Activated T-cell treated with anti-CD3 and anti-CD28 coated beads, Interleukin-2, amount 50 U/mL, for 48 hours (primary cell): Measurements from ENCODE around the gene CABLES2.
"Not testable (repeated sequence)": the region's sequence is repeated elsewhere in the genome, so short reads cannot be mapped to it uniquely, and the experiment has no call there.

ENCODE experiments used
- DNase-seq, 2 experiments: peaks; one replicate each; pipeline ENCODE4 v3.0.0-alpha.2; 2020

The CABLES2 gene

DNA sequence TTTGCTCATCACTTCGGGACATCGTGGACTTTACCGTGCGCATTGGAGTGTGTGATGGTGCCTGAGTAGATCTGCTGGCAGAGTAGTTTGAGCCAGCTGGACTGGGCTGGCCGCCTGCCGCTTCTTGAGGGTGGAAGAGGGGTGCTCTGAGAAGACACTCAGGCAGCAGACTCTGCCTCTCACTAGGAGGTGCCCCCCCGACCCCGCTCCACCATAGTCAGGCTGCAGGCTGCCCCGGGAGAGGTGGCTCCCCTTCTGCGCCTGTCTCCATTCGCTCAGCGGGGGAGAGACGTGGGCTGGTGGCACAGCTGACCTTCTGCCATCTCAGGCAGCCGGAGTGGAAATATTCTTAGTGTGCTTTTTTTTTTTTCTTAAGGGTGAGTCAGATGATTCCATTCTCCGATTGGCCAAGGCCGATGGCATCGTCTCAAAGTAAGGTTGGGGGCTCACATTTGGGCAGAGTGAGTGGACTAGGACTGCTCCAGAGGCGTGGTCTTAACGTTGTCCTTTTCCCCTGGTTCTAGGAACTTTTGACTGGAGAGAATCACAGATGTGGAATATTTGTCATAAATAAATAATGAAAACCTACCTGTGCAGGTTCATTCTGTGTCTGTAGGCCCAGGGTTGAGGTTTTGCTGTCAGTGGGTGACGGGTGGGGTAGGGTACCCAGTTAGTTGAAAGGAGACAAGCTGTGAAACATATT lies 19.0 kb downstream of the CABLES2 start:
- DNase-seq: peak in 1 of 2 experiments; percentile 36

DNA sequence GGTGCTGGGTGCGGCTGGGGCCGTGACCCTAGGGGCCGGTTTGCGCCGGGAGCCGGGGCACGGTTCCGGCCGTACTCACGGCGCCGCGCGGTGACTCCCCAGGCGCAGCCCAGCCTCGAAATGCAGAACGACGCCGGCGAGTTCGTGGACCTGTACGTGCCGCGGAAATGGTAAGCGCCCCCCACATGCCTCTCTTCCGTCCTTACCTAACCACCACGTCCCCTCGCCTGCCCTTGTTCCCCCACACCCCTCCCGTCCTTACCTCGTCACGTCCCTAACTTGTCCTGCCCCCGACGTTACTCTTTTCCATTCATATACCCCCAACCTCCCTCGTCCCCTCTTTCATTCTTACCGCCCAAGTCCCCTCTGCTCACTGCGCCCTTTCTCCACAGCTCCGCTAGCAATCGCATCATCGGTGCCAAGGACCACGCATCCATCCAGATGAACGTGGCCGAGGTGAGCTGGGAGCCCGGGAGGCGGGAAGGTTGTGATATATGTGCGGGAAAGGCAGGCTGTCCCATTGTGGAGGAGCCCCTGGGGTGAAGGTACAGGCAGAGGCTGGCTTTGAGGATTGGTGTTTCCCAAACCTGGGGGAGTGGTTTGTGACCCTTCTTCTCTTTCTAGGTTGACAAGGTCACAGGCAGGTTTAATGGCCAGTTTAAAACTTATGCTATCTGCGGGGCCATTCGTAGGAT lies 19.7 kb downstream of the CABLES2 start:
- peak in 1 of 2 experiments; percentile 29 for DNase-seq

DNA sequence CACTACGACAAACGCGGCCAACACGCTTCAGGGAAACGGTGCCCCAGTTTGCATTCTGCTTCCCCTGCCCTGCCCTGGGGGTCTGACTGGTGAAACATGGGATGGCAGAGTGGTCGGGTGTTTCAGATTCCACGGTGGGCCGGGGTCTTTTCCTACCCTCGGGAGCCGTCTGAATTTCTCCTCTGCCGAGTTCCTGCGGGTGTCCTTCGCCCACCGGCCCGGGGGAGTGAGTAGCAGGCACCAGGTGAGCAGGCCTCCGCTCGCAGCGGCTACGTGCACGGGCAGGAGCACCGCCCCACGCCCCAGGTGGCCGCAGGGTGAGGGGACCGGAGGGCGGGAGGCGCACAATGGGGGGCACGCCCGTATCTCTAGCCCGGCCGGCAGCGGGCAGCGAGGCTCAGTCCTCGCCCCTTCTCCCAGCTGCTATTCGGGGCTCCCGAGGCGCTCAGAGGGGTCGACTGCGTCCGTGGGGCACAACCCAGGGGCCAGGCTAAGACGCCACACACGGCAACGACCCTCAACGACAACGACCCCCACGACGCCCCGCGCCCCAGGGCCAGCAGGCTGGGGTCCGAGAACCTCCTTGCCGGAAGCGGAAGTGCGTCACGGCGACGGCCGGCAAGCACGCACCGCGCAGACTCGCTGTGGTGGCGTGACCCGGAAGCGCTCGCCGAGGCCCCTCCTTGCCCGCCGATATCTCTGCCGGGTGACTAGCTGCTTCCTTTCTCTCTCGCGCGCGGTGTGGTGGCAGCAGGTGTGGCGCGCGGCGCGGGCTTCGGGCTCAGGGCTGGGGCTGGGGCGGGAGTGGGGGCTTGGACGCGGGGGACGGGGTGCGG lies 20.5 kb downstream of the CABLES2 start, which contains the start of gene RPS21:
Gene RPS21, plus strand, starts transcription at position 721 of the 836 bp plus-strand sequence. CDS start 236 bp downstream, outside the sequence.
- peak; percentile 93 to 95 for DNase-seq

DNA sequence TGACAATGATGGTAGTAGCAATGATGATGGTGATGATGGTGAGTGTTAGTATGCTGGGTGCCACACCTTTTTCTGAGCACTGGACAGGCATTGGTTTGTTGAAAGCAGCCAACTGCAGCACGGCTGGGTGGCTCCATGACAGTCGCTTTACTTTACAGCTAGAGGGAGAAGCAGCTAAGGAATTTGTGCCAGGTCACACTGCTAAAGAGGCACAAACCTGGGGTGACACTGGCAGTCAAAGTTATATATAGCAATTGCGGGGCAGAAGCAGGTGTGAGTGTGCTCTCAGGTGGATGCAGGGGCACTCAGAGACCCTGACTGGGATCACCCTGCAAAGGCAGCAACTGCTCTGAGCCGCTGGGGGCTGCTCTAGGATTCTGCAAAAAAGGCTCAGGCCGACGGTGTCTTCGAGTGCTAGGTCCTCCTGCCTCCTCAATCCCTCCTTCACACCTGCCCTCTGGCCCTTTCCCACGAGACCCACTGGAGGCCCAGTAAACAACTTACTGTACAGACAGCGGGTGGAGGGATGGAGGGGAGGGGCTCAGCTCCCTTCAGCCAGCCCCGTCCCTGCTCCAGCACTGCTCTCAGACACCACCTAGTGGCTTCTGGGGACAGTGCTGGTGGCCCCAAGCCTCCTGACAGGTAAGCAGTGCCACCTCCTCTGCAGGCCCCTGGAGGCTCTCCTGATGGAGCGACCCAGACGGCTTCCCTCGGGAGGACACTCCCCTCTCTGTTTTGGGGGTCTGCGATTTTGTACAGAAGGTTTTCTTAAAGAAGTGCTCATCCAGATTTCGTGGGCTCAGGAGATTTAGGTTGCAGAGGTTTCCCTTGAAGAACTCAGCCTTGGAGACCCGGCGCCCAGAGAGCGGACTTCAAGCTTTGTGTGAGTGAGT lies 24.5 kb downstream of the CABLES2 start:
- peak; percentile 88 to 89 for DNase-seq

DNA sequence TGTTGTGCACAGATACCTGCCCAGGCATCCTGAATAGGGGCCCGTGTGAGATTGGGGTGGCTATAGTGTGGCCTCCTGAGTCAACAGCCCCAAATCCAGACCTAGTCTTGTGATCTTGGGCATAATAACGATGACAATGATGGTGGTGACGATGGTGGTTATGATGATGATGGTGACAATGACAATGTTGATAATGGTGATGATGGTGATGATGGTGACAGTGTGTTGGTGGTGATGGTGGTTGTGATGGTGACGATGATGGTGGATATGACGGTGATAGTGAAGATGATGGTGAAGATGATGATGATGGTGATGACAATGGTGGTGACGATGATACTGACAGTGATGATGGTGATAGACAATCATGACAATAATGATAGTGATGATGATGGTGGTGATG lies 25.2 kb downstream of the CABLES2 start:
- DNase-seq: no peak

DNA sequence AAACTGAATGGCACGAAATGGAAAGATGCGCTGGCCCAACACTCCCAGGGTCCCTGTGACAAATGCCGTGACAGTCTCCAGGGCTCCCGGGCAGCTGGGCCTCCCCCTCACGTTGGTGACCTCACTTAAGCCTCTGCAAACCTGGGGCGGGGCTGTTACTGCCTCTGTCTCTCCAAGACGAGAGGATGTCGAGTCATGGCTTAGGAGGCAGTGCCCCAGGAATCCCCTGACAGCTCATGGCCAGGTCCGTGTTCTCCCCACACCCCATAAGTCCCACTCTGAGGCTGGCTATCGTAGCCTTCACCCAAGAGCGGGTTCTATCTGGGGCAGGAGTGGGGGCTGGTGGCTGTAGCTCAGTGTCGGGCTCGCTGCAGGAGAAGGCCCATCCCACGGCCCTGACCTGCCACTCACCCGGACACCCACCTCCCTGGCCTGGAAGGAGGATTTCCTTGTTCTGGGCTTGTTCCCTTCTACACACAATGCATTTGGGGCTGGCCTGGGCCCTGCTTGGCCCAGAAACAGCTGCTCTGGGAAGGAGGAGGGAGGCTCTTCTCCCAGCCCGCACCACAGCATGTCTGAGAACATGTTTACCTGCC lies 25.8 kb downstream of the CABLES2 start:
- no peak for DNase-seq

DNA sequence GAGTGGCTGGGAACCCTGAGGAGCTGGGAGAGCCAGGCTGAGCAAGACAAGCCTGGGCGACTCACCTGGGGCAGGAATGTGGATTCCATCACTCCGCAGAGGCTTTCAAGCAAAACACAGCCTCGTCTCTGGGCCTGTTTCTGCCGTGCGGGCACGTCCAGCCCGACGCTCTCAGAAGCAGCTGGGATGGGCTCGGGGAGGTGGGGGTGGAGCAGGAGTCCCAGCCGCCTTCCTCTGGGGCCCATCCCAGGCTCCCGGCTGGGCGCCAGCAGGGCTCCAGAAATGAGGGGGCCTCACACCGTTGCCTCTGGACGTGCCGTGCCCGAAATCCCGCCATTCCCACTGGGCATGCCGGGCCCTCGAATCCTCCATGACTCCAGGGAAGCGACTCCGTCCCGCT lies 28.9 kb downstream of the CABLES2 start:
- DNase-seq: no peak

DNA sequence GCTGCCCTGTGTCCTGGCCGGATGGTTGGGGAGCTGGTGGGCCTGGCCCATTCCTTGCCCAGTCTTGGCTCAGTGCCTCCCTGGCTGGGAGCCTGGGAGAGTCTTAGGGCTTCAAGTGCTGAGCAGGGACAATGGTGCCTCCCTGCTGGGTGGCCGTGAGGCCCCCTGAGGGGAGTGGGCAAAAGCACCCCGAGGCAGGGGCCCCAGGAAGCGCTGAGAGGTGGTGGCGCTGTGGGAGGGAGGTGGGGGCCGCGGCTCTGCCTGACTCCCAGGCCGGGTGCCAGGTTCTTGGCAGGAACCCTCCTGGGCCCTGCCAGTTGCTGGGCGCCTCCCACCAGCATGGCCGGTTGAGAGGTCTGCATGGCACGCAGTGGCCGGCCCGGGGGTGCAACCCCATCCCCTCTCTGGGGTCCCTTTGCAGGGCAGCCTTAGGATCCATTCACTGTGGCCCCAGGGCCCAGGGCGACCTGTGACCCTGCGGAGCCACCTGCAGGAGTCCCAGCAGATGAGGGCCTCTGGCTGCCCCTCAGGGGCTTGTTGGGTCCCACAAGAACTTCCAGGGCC lies 29.4 kb downstream of the CABLES2 start:
- DNase-seq: no peak

DNA sequence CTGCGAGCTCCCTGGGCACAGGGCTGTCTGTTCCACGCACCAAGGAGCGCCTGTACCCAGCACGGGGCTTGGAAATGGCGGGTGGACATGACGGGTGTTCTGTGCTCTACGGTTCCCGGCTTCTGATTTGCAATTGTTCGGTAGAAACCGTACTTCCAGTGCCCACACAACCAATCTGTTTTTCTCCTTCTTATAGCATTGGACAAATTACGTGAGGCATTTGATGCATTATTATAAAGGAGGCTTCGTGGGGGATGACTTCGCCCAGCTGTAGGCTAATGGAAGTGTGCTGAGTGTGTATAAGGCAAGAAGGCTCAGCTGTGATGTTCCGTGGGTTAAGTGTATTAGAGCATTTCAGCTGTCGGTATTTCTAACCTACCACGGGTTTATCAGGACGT lies 30.0 kb downstream of the CABLES2 start:
- no peak for DNase-seq

DNA sequence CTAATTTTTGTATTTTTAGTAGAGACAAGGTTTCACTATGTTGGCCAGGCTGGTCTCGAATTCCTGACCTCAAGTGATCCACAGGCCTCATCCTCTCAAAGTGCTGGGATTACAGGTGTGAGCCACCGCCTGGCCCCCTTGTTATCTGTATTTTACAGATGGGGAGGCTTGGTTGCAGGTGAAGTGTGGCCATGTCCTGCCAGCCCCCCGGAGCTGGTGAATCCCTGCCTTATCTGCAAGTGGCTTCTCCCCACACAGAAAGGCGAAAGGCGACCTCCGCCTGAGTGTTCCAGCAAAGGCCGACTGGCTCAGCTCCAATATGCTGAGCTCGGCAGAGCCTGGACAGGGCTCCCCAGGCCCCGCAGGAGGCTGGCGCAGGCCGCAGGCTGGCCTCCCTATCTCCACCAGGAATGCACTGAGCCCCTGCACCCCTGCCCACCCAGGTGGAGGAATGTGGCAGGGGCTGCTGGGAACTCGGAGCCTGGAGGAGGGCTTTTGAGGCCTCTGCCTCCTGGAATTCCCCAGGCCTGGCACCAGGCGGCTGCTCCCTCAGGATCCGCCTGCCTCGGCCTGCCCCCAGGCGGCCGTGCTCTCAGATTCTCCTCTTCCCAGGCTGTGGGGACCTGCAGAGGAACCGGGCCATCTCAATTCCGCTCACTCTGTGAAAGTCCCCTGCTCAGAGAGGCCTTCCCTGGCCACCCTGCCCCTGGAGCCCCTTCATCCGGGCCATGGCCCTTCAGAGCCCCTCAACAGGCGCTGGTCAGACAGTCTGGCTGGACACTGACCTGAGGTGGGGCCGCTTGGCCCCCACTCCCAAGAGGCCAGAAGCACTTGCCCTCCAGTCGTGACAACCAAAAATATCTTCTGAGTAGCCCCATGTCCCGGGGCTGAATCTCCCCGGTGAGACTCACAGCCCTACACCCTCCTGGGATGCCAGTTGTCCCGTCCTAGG lies 30.7 kb downstream of the CABLES2 start:
- no peak for DNase-seq

DNA sequence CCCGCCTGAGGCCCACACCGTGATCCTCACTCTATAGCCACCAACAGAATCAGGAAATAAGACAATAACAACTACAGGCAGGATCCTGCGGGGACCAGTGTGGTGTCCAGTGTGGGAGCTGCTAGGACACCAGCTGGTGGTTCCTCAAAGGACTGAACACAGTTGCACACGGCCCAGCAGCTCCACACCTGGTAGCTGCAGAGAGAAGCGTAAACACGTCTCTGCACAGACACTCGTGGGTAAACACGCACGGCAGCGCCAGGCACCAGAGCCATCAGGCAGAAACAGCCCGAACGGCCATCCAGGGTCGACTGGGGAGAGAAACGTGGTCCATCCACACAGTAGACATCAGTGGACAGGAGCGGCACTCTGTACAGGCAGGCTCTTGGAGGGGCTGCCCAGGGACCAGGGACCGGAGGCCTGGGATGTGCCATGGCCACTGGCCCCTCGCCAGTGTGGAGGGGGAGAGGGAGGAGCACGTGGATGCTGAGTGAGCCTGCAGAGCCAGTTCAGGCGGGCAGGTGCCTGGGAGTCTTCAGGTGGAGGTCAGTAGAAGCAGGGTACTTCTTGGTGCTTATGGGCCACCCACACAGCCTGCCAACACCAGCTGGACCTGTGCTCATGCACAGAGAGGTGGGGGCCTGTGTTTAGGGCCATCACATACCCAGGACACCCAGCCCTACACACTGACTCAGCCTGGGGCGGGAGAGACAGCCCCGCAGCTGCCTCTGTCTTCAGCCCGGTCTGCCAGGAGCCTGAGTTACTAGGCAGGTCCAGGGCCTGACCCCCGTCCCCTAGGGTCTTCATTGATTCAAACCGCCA lies 32.5 kb downstream of the CABLES2 start:
- DNase-seq: no peak

DNA sequence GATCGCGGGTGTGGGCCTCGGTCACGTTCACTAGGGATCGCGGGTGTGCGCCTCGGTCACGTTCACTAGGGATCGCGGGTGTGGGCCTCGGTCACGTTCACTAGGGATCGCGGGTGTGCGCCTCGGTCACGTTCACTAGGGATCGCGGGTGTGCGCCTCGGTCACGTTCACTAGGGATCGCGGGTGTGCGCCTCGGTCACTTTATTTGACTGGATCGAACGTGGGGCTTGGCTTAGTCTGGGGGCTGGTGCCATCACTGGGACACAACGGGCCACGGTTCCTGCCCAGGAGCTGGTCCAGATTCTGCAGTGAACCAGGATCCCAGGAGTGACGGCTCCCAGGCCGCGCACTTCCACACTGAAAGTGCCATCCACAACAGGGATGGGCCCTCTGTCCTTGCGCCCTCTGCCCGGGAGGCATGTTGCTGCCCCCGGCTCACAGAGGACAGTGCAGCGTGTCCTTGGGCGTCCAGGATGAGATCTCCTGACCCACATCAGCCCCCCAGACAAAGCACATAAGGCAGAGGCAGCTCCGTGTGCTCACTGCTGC lies 33.4 kb downstream of the CABLES2 start:
- not testable (repeated sequence) for DNase-seq

DNA sequence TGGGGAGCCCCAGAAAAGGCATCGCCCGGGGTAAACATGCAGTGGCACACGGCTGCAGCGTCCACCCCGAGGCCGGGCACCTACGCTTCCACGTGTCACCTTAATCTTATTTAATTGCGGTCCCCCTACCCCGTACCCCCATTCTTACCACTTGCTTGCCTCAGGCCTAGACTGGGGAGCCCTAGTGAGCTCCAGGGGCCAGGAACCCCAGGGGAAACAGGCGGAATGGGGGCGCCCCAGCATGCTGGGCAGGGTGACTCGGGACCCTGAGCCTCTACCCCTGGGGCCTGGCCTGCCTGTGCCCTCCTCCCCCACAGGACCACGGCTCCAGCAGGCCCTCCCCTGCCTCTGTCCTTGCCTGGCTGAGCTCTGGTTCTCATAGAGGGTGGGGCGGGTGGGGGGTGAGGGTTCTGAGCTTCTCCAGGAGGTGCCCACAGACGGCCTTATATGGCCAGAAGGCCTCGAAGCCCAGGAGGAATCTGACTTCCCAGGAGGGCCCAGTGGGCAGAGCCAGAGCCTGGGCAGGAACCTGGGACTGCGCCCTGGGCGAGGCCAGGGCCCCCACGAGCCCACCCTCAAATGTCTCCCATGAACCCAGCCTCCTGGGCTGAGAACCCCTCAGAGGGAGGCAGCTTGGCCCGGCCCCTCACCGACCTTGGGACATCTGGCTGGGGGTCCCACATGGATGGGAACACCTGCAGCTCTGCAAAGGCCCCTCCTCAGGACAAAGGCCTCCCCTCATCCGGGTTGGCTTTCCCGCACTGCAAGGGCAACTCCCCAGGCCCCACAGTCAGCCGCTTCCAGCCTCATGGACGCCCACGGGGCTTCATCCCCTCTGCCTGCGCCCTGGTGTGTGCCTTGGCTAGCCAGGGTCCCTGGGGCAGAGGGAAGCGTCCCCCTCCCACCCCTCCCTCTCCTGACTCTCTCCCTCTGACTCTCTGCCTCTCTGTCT lies 34.8 kb downstream of the CABLES2 start:
- no peak for DNase-seq

DNA sequence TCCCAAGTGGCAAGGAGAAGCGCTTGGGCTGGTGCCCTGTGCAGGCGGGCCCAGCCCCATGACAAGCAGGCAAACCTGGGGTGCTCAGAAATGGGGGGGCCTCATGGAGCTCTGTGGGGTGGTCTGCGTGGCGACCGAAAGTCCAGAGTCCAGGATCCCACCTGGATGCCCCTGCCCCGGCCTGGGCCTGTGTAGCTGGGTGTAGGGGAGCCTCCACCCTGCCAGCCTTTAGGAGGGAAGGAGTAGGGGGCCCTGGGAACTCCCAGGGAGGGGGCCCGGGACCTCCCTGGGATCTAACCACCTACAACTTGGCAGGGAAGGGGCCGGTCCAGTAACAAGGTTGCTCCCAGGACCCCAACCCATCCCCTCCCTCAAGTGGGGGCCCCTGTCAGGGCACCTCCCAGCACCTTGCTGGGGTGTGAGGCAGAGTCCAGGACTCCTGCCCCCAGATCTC lies 35.5 kb downstream of the CABLES2 start:
- DNase-seq: no peak

DNA sequence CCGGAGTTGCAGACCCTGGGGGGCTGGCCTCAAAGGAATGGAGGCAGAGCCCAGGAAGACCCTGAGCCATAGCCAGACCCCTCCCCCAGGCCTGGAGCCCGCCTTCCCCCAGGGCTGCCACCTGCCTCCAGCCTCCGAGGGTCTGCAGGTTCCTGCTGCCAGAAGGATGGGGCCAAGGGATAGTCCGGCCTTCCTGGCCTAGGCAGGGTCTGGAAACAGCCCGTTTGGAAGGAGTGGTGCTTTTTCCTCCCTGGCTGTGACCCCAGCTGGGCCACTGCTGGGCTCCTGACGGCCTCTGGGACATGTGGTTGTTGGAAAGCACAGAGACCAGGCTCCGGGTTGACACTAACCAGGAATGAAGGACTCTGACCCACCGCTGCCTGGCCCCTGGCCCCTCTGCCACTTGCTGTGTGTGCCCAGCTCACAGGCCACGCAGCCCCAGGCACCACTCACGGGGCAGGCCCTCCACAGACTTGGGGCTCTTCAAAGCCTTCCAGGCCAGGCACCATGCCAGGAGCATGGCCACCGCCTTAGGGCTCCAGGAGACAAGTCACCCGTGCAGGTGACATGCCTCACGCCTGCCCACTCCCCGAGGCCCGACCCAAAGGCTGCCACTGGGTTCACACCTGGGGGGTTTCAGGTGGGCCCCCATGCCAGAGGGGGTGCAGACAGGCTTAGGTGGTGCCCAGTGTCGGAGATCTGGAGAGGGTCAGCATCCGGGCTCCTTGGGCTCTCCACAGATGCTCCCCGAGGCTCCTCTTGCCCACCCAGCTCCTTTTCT lies 36.1 kb downstream of the CABLES2 start:
- no peak for DNase-seq

DNA sequence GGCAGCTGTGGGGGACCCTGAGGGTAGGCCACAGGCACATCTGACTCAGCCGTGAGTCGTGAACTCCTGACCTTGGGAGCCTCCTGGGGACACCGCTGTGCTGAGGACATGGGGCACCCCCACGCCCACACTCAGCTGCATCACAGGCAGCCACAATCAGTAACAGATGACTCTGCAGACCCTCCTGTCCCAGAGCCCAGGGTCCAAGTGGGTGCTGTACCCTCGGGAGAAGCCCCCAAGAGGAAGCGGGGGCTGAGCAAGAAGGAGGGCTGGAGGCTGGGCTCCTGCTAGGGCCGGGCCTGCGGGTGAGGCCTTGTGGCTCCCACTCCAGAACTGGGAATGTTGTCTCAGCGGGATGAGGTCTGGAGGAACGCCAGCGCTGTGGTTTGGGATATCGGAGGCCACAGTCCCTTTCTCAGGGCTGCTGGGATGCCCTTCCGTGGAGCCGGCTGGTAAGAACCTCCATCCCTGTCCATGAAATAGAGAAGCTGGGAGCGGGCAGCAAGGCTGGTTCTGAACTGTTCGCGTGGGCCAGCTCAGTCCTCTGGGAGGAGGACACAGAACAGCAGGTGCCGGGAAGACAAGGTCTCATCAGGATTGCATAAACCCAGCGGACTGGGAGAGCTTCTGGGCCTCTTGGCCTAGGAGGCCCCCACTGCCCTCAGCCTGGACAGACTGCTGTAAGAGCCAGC lies 36.8 kb downstream of the CABLES2 start:
- peak; percentile 66 to 73 for DNase-seq

DNA sequence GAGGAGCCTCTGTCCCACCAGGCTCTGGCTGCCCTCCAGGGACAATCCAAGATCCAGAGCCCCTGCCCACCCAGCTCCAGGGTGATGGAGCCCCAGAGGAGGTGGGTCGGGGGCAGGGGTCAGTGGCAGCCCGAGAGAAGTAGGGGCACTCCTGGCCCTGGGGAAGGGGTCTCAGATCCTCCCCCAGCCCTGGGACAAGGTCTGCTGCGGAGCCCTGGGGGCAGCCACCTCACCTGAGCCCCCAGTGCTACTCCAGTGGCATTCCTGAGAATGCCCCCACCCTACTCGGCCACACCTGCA lies 37.3 kb downstream of the CABLES2 start:
- DNase-seq: no peak
